GM12872 (cell line): Measurements from ENCODE around the gene CAPN2.

Experiments used
- CTCF ChIP-seq: IDR thresholded peaks from 3 replicates; pipeline ENCODE4 v1.5.1; 2011; ENCODE audit warnings: low read depth, mild to moderate bottlenecking, low read length, moderate library complexity; ENCODE audit not compliant: insufficient read depth

CAPN2 gene

GRCh38 chr1:223774134-223774814 is 61.9 kb downstream of the CAPN2 start:
- TF ChIP-seq CTCF: no peak

- no peak for TF ChIP-seq CTCF
These were observed 62.7 kb downstream of the CAPN2 start for GRCh38 chr1:223775054-223775453.

GRCh38 chr1:223775711-223776074 is 63.4 kb downstream of the CAPN2 start:
- no peak for TF ChIP-seq CTCF

GRCh38 chr1:223776075-223776814 is 63.9 kb downstream of the CAPN2 start:
- TF ChIP-seq CTCF: no peak

- TF ChIP-seq CTCF: no peak
These were observed 64.6 kb downstream of the CAPN2 start for GRCh38 chr1:223776826-223777454.

GRCh38 chr1:223780318-223780717 is 68.0 kb downstream of the CAPN2 start:
- no peak for TF ChIP-seq CTCF

GRCh38 chr1:223780949-223781348 is 68.6 kb downstream of the CAPN2 start:
- TF ChIP-seq CTCF: no peak
